Stimulated activated CD8-positive, alpha-beta memory T cell treated with anti-CD3 and anti-CD28 coated beads, Interleukin-7, amount 100 ng/mL, for 24 hours (primary cell): ENCODE results near the gene CEMIP2.
"Not testable (repeated sequence)": the region's sequence is repeated elsewhere in the genome, so short reads cannot be mapped to it uniquely, and the experiment has no call there.

Experiments used
- DNase-seq: peaks from one replicate; pipeline ENCODE4 v3.0.0-alpha.2; 2020; ENCODE audit warnings: low read depth

Gene CEMIP2

GRCh38 chr9:71716138-71716909 lies 52.0 kb downstream of the CEMIP2 start:
- no peak for DNase-seq

- no peak for DNase-seq
Measured at GRCh38 chr9:71710856-71711255, 57.5 kb downstream of the CEMIP2 start.

- no peak for DNase-seq
Measured at GRCh38 chr9:71710201-71710600, 58.1 kb downstream of the CEMIP2 start.

- DNase-seq = no peak
Measured at GRCh38 chr9:71709384-71709783, 58.9 kb downstream of the CEMIP2 start.

GRCh38 chr9:71706176-71706575 lies 62.1 kb downstream of the CEMIP2 start:
- DNase-seq = no peak

- no peak for DNase-seq
Measured at GRCh38 chr9:71704796-71705195, 63.5 kb downstream of the CEMIP2 start.

- no peak for DNase-seq
Measured at GRCh38 chr9:71703172-71703872, 65.0 kb downstream of the CEMIP2 start.

GRCh38 chr9:71697882-71698281 lies 70.4 kb downstream of the CEMIP2 start:
- no peak for DNase-seq

GRCh38 chr9:71694332-71694731 lies 74.0 kb downstream of the CEMIP2 start:
- DNase-seq = no peak

- no peak for DNase-seq
Measured at GRCh38 chr9:71693607-71694006, 74.7 kb downstream of the CEMIP2 start.

- no peak for DNase-seq
Measured at GRCh38 chr9:71692337-71692736, 76.0 kb downstream of the CEMIP2 start.

GRCh38 chr9:71691576-71691975 lies 76.7 kb downstream of the CEMIP2 start:
- not testable (repeated sequence) for DNase-seq

- no peak for DNase-seq
Measured at GRCh38 chr9:71690689-71691435, 77.5 kb downstream of the CEMIP2 start.

- no peak for DNase-seq
Measured at GRCh38 chr9:71690063-71690688, 78.1 kb downstream of the CEMIP2 start.

GRCh38 chr9:71687676-71688075 lies 80.6 kb downstream of the CEMIP2 start:
- no peak for DNase-seq

- DNase-seq = no peak
Measured at GRCh38 chr9:71685988-71686387, 82.3 kb downstream of the CEMIP2 start.

GRCh38 chr9:71685394-71685793 lies 82.9 kb downstream of the CEMIP2 start:
- no peak for DNase-seq

- no peak for DNase-seq
Measured at GRCh38 chr9:71684566-71684965, 83.7 kb downstream of the CEMIP2 start.

- DNase-seq = no peak
Measured at GRCh38 chr9:71683598-71684235, 84.6 kb downstream of the CEMIP2 start.

GRCh38 chr9:71681708-71682272 lies 86.5 kb downstream of the CEMIP2 start:
- DNase-seq = no peak

GRCh38 chr9:71681104-71681707 lies 87.1 kb downstream of the CEMIP2 start:
- DNase-seq = no peak
